ENCODE measurements around the gene NDUFA8. TPM values are rescaled to one million over a fixed set of nuclear protein-coding genes. Genes with fewer than 3 reads are reported as not detected.

The NDUFA8 gene
- total and polyA plus RNA-seq, 2 experiments from 2014 or later: 36.6 to 144 TPM

GRCh38 chr9:122120316-122121071 lies 39.1 kb downstream of the NDUFA8 start:
- no peak for ATAC-seq

More at GRCh38 chr9:122120316-122121071, 39.1 kb downstream of the NDUFA8 start:
- Histone ChIP-seq H4K20me1 (replicated peaks; ENCODE audit: insufficient read depth) (no peaks in the 10 kb centered on the region), H3K4me2 (no peak overlapping the region), H3K79me2 (replicated peaks; ENCODE audit: insufficient read depth) (no peaks in the 10 kb centered on the region), H3K27me3 (ENCODE audit: insufficient read depth) (peaks cover 4% of the 10 kb centered on the region), H3K4me1 (ENCODE audit: insufficient read depth) (peaks cover 13% of the 10 kb centered on the region; the same call in 1 of the 2 replicates), H3F3A (replicated peaks; ENCODE audit: low read depth) (no peaks in the 10 kb centered on the region), H3K36me3 (ENCODE audit: insufficient read depth) (no peaks in the 10 kb centered on the region), H3K4me3 (no peak overlapping the region), H3K27ac (ENCODE audit: low read depth) (no peak overlapping the region), H2AFZ (no peak overlapping the region), H3K9me2 (ENCODE audit: insufficient read depth) (no peaks in the 10 kb centered on the region)
- Mint-ChIP-seq H3K36me3 (ENCODE audit: low read depth) (no peaks in the 10 kb centered on the region), H3K27me3 (ENCODE audit: insufficient read depth, low read depth, poor library complexity) (peaks cover 22% of the 10 kb centered on the region), H3K9me3 (no peaks in the 10 kb centered on the region), H3K4me3 (no peak overlapping the region), H3K4me1 (peaks cover 17% of the 10 kb centered on the region), H3K27ac (no peak overlapping the region)
- no peak for DNase-seq (ENCODE audit: low spot score)
- TF ChIP-seq POLR2AphosphoS5 (IDR thresholded peaks at IDR 0.05; ENCODE audit: low read depth): no peak
- no peak for TF ChIP-seq ZNF114 (CRISPR knock-in tag; IDR thresholded peaks at IDR 0.05)
- no peak for TF ChIP-seq JUNB (IDR thresholded peaks at IDR 0.05; ENCODE audit: unreplicated experiment)
- no peak for TF ChIP-seq CTCF (conservative IDR thresholded peaks at IDR 0.05; ENCODE audit: low read depth in 2 of 2)
- TF ChIP-seq EZH2 (IDR thresholded peaks at IDR 0.05; ENCODE audit: low read depth, unreplicated experiment): no peak
- no peak for TF ChIP-seq NANOG (IDR thresholded peaks at IDR 0.05; ENCODE audit: borderline replicate concordance)
- no peak for TF ChIP-seq EZH2phosphoT487 (IDR thresholded peaks at IDR 0.05; ENCODE audit: unreplicated experiment)
- TF ChIP-seq REST (IDR thresholded peaks at IDR 0.05; ENCODE audit: unreplicated experiment): no peak

Measured in GM23338 (cell line).